ENCODE data around the gene SP9.

Gene SP9

DNA sequence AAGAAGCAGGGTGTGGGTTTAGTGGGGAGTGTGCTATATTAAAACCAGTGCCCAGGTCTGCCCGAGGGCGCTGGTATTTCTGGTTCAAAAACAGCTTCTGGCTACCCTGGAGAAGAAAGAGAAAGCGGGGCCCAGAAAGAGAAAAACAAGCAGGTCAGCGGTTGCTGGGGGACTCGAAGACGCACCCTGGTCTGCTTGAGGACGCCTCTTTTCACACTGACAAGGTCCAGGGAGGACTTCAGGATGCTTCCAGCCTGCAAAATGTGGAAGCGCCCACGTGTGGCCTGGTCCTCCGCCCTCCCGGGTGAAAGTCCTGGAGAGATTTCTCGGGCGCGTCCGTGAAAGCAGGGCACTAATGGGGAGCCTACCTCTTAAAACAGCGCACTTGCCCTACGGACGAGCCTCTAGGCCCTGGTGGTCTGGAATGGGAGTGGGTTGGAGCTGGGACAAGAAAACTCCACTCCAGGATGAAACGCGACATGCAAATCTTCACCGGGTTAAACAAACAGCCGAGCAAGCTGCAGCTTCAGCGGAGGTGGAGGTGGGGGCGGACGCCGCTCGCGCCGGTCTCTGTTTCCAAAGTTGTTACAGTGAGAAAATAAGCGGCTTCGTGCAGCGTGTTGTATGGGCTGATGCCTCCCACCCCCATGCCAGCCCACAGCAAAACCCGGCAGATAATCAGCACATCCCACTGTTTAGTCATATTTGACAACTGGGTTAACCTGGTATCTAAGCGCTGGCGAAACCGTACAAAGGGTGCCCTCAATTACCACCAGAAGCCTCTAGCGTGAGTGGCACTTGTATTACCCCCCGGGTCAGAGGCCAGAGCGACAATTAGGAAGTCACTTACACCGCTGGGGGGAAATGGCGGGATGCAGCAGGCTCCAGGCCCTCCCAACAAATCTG, 1.1 kb upstream of the SP9 start:
- no peak for DNase-seq (ENCODE audit: low spot score)

DNA sequence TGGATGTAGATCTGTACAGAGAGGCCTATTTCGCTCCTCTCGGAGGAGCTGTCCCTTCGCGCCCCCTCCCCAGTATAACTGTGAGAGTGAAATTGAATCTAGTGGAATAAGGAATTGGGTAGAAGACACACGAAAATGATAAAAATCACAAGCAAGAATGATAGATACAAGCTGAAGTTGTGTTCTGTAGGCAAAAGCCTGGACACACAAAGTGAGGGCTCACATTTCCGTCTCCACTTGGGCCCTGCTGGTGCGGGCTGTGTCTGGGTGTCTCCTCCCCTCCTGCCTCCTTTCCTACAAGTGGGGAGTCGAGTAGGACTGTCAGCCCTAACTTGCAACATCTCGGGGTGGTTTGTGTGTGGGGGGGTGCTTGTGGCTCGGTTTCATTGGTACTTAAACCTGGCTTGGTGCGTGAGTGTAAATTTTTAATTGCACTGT, 457 bp upstream of the SP9 start:
- no peak for DNase-seq (ENCODE audit: low spot score)

DNA sequence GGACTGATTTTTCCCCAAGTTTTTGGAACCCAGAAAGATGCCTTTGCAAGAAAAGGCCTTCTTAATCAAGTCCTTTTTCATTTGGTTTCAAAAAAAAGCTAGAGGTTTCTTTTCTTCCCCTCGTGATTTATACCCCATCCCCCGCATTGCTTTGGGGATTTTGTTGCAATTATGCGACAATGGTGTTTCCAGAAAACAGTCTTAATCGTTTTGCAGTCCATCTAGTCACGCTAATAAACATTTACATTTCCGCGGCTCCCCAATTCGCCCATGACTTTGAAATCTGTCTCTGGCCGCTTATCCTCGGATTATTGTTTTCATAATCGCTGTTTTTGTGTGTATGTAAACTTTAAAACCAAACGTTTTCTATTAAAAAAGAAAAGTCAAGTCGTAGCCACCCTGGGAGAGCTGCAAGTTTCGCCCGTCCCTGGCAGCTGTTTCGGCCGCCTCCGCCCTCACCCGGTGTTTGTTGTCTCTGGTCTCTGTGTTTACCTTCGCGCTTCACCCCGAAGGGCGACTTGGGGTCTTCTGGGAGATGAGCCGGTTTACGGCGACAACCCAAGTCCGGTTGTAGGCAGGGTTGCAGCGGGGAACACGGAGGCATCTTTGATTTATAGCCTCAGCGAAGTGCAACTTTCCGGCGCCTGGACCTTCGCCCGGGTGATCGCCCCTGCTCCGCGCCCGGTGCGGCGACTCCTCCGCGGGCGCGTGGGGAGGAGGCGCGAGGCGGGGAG, 667 bp downstream of the SP9 start:
- DNase-seq (ENCODE audit: low spot score), result no peak

DNA sequence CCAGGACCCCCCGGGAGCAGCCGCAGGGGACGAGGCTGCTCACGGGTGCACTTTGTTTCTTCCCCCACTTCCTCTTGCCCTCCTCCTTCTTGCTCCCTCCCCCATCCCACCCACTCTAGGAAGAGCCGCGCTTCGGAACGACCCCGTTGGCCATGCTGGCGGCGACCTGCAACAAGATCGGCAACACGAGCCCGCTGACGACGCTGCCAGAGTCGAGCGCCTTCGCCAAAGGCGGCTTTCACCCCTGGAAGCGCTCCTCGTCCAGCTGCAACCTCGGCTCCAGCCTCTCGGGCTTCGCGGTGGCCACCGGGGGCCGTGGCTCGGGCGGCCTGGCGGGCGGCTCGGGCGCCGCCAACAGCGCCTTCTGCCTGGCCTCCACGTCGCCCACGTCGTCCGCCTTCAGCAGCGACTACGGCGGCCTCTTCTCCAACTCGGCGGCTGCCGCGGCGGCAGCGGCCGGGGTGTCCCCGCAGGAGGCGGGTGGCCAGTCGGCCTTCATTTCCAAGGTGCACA, 1.3 kb downstream of the SP9 start:
- DNase-seq (ENCODE audit: low spot score), result no peak

DNA sequence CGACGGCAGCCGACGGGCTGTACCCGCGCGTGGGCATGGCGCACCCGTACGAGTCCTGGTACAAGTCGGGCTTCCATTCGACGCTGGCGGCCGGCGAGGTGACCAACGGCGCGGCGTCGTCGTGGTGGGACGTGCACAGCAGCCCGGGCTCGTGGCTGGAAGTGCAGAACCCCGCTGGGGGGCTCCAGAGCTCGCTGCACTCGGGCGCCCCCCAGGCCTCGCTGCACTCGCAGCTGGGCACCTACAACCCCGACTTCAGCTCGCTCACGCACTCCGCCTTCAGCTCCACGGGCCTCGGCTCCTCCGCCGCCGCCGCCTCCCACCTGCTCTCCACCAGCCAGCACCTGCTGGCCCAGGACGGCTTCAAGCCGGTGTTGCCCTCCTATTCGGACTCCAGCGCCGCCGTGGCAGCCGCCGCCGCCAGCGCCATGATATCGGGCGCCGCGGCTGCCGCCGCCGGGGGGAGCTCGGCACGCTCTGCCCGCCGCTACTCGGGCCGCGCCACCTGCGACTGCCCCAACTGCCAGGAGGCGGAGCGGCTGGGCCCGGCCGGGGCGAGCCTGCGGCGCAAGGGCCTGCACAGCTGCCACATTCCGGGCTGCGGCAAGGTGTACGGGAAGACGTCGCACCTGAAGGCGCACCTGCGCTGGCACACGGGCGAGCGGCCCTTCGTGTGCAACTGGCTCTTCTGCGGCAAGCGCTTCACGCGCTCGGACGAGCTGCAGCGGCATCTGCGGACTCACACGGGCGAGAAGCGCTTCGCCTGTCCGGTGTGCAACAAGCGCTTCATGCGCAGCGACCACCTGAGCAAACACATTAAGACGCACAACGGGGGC, 2.0 kb downstream of the SP9 start:
- peak; percentile 68 for DNase-seq (ENCODE audit: low spot score)

DNA sequence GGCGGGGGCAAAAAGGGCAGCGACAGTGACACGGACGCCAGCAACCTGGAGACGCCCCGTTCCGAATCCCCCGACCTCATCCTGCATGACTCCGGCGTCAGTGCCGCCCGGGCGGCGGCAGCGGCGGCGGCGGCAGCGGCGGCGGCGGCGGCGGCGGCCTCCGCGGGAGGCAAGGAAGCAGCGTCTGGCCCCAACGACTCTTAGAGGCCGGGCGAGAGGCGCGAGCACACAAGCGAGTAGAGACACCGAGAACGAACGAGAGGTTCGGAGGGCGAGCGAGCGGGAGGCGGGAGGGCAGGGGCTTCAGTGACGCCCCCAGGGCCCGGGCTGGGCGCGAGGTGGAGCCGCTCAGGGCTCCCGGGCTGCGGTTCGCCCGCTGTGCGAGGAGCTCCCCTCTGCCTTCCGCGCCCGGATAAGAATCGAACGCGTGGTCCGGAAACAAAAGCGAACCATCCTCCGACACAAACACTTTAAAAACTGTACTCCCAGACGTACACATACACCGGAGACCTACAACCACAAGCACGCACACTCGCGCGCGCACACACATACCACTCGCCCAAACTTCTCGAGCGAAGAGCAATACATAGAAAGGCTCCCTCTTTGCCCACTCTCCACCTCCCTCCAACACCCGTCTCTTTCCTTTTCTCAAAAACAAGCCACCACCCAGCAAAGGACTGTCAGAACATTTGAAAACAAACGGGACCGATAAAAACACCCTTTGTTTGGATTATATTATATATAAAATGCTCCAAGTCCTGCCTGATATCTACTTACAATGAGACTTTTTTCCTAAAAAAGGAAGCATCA, 2.8 kb downstream of the SP9 start:
- peak; percentile 30 for DNase-seq (ENCODE audit: low spot score)

DNA sequence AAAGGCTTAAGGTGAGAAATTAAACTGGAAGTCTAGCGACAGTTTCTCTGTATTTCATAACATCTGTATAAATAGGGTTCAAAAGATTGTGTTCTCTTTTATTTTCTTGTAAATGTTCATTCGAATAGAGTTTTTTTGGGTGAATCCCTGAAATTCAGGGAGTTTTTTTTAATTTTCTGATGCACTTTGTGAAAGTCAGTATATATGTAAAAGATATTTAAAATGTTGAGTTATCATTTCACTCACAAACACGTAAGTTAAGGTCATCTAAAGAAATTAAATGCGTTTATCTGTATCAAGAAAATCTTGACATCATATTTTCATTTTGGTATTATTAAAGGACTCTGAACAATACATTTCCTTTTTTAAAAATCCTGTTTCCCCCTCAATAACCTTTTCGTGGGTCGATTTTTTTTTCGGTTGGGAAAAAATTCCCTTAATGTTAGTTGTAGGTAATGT, 3.4 kb downstream of the SP9 start:
- no peak for DNase-seq (ENCODE audit: low spot score)

DNA sequence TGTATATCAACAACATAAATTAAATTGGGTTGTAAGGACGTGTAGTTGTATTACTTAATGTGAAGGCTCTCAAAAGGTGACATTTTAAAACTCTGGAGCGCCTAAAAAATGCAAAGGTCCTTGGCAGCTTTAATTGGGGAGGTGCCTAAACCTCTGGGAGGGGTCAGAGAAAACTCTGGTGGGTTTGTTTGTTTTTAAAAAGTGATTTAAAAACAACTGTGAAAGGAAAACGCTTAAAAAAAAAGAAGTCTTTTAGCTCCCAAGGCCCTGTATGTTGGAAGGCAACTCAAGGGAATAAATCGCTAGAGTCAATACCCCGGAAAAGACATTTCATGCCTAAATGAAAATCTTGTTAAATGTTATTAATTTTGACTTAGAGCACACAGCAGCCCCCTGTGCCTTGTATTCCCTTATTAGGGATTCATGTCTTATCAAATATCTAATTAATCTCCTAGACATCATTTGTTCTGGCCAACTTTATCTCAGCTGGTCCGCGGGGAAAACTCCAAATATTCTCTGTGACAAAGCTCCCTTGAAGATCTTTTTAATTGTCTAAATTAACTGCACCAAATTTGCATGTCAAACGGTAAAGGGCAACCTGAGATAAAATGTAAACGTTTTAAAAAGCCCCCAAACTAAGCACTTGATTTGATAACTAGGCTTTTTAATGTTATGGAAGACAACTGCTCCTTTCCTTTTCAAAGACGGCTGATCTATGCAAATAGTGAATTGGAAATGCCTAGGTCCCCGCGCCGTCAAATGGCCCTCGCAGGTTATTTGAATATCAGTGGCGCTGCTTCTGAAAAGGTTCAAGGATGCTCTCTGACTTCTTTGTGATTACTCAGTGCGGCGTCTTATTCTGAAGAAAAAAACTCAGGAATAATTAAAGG, 4.2 kb downstream of the SP9 start:
- no peak for DNase-seq (ENCODE audit: low spot score)

DNA sequence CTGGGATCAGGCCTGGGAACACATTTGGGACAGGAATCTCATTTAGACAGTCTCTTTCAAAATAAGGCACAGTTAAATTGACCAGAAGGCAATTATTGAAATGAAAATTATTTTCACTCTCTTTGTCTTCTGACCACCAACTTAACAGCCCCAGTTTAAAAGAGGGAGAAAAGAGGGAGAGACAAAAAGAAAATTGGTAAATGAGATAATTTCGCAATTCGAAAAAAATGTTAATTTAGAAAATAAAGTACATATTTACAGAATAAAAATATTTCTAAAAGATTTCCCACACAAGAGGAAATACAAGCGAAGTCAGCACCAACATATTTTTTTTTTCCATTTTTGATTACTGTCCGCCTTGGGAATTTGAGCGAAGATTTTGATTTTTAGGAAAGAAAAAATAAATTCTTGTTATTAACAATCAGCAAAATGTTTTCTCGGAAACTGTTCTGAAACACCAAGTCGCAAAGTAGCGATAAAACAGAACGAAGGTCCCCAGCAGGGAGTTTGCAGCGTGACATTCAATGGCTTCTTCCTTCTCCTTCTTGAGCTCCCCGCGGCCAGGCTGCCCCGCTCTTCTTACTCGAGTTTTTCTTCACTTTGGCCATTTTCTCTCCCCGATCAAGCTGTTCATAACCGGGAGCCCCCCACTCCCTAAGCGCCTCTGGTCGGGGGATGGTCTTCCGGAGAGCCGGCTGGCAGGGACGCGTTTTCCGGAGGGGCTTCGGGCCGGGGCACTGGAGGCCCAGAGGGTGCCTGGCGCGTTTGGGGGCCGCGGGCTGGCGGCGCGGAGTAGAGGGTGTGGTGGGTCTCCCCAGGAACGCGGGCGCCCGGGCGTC, 5.0 kb downstream of the SP9 start:
- DNase-seq (ENCODE audit: low spot score), result no peak

DNA sequence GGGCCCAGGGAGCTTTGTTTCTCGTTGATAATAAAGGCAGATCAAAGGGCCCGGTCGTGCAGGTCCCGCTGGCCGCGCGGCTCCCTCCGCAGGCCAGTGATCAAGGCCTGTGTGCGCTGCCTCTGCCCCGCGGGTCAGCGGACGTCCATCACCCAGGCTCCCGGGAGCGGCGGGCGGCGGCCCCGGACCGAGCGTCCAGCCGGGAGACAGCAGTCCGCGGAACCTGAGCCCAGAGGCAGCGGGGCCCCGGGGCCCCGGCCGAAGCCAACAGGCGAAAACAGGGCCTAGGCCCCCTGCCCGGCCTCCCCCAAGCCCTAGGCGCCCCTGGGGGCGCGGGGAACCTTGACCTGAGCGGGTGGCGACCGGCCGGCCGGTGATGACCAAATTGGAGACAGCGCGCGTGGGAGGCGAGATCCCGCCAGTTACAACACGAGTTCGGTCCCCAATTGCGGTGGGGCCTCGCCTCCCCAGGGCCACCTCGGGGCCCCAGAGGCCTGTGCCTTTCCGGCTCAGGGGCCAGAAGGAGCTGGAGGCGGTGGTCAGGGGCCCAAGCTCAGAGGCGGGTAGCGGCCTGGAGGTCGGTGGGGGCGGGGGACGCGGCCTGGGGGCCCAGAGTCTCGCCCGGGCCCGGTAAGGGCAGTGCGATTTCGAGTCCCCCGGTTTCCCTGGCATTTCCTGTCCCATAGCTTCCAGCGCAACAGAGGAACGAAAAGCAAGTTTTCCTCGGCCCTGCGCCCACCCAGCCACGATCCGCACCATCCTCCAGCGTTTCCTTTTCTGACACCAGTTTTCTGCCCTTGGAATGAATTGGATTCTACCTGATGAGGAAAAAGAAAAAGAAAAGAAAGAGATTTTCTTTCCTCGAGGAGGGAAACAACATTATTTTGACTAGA, 5.9 kb downstream of the SP9 start:
- DNase-seq (ENCODE audit: low spot score), result no peak

DNA sequence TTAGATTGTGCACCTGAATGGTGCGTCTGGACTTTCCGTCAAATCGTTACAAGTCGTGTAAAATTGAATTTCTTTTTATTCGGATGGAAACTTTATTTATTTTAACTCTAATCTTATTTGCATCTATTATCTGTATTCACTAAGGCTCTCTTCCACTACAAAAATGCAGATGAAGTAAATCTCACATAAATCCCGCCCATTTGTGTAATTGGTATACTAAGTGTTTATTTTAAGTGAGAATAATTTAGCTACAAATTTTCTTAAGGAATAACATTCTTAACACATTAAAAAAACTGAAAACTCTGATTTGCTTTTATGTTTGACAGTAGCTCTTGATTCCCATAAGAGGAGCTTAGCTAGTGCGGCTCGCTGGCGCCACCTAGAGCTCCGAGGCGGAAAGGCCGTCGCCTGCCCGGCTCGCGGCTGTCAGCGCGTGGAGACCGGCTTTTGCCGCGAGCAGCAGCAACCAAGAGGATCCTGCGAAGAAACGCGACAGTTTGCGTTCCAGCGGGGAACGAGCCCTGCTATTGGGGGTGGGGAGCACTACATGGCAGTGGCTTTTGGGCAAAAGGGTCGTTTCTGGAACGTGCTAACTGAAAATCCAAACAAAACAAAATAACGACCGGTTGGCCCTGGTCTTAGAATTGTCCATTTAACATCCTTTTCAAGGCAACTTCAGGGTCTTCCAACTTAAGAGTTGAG, 6.7 kb downstream of the SP9 start:
- DNase-seq (ENCODE audit: low spot score), result peak; percentile 83

DNA sequence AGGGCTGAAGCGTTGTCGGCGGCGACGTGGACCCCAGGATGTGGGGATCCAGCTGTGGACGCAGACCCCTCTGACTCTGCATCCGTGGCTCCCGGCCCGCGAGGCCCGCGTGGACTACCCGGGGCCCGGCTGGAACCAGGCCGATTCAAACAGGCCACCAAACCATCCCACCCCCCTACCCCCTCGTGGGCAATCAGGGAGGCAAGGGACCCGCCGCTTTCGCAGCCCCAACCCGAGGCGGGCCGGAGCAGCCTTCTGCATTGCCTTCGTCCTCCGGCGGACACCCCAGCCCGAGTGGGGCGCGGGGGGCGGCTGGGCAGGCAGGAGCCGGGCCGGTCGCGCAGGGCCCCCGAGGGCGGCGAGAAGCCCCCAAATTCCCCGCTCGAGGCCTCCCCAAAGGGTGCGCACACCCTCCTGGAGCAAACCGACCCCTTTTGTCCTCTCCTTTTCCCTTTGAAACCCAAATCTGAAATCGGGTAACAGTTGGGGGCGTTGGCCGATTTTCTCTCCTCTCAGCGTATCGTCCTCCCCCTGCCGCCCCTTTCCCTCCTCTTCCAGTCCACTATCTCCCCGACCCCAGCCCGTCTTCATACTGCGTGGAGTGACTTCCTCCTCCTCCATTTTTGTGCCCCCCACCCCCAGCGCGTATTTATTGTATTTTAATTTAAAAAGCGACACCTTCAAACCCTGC, 7.4 kb downstream of the SP9 start:
- no peak for DNase-seq (ENCODE audit: low spot score)

DNA sequence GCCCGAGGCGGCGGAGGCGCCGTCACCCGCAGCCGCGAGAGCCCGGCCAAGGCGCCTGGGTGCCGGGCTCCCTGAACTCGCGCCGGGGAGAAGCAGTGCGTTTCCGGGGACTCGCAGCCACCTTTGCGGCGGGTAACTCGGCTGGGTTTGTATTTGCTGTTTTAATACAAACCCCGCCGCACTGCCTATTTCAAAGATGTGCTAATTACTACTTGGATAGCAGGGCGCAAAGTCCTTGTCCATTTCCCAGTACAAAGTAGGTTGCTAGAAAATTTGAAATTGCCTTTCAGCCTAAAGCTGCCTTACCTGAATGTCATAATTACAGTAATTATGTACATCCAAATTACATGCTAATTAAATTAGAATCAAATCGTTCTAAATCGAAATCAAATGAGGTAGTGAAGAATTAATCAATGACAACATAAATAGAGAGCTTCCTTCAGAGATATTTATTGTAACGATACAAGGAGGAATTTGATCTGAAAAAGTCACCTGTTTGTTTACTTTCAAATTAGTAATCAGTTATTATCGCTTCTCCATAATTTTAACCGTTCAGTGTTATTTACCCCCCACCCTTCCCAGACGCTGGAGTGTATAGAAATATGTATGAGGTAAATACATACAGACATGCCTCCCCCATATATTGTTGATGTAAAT, 8.1 kb downstream of the SP9 start:
- DNase-seq (ENCODE audit: low spot score), result no peak

DNA sequence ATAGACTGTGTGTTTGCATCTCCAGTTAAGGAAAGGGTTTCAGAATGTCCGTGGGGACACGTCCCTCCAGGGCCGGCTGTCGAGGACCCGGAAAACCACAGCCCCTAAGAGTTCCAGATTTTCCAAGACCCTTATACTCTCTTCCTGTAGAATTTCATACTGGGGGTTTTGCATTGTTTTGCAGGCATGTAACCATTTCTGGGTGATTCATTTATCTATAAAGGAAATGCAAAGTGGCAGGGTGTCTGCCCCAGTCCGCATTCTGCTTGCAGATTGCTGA, 8.5 kb downstream of the SP9 start:
- DNase-seq (ENCODE audit: low spot score), result no peak

DNA sequence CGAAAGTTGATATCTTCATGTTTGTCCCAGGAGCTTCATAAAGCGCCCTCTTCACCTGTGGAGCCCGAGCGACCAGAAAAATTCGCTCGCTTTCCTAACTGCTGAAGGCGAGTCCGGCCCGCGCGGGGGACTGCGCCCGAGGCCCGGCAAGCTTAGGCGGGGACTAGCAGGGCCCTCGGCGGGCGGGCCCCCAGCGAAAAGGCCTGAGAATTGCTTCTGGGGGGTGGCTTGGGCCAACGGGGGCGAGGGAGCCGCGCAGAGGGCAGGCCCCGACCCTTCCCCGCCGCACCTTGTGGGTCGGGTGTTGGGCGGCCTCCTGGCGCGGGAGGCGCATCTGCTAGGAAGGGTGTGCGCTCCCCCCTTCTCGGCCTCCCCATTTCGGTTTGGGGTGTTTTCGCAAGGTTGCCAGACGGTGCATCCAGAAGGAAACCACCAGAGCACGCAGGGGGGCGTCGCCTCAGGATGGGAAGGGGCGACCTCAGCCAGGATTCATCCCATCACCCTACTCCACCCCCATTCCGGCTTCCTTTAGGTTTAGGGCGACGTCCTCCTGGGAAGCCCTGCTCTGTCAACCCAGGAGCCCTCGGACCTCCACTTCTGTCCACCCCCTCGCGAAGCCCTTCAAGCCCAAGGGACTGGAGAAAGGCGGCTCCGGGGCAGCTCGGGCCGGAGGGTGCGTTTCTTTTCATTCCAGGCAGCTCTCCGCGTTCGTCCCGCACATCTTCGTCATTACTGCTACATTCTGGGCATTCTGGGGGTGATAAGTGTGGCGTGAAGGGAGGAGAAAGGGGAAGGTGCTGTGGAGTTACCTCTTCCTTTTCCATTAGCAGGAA, 9.1 kb downstream of the SP9 start:
- DNase-seq (ENCODE audit: low spot score), result no peak

All from kidney tubule cell (primary cell).